Measurements from ENCODE around the gene SCO2.

SCO2 gene

GRCh38 chr22:50474710-50475651, 50.4 kb downstream of the SCO2 start, which contains the start of gene SBF1:
SBF1 (minus strand) TSS chr22:50475035; CDS start chr22:50474840, 195 bp downstream.
- DNase-seq = peak; percentile 88

DNA sequence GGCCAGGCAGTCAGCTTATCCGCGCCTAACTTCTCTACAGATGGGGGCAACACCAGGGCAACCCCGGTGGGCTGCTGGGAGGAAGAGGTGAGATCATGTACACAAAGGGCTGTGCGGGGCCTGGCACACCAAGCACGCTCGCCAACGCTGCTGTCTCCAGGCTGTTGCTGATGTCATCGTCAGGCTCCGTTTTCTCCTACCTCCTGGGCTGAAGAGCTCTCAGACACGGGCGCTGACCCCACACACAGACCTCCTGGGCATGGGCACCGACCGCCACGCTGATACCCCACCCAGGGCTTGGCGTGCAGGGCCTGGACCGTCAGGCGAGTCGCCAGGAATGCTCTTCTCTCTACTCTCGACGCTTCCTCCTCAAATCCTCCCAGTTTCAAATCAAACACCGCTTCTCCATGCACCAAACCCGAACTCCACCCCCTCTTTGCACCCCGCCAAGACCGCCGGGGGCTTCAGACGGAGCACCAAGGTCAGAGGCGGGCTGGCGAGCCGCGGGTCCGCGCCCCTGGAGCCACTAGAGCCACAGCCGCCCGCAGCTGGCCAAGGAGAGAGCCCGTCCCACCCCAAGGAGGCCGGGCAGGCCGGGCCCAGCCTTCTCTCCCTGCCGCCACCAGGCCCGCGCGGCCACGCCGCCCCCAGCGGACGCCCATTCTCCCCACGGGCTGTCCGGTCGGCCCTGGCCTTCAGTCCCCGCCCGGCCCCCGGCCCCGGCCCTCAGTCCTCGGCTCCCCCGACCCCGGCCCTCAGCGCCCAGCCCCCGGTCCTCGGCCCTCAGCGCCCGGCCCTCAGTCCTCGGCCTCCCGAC, 51.3 kb downstream of the SCO2 start:
- DNase-seq = peak; percentile 24
